GM12865 (cell line): ENCODE measurements around the gene TEX29.

Source experiments
- DNase-seq: peaks from one replicate; pipeline ENCODE4 v3.0.0; 2010; ENCODE audit warnings: low read depth
- H3K4me3 ChIP-seq: 2 replicates; pipeline ENCODE4 v1.5.1; 2011; ENCODE audit warnings: mild to moderate bottlenecking, low read depth, low read length, control low read depth
- CTCF ChIP-seq: IDR thresholded peaks from 2 replicates; pipeline ENCODE4 v1.5.1; 2011; ENCODE audit warnings: low read length, control low read depth, low read depth, inconsistent platforms; ENCODE audit not compliant: insufficient read depth; ENCODE audit errors: missing control alignments

TEX29 gene

GRCh38 chr13:111325941-111326620 is 5.6 kb downstream of the TEX29 start:
- no peak for TF ChIP-seq CTCF
- DNase-seq = no peak
- H3K4me3 ChIP-seq = no peak overlapping the region

- DNase-seq = no peak
- no peak for TF ChIP-seq CTCF
- no peak overlapping the region for H3K4me3 ChIP-seq
Measured at GRCh38 chr13:111326621-111326965, 6.2 kb downstream of the TEX29 start.

- DNase-seq = no peak
- TF ChIP-seq CTCF = no peak
- no peak overlapping the region for H3K4me3 ChIP-seq
Measured at GRCh38 chr13:111326981-111327642, 6.7 kb downstream of the TEX29 start.

GRCh38 chr13:111327730-111328573 is 7.5 kb downstream of the TEX29 start:
- no peak for DNase-seq
- H3K4me3 ChIP-seq = no peak overlapping the region
- no peak for TF ChIP-seq CTCF

- TF ChIP-seq CTCF = no peak
- H3K4me3 ChIP-seq = no peak overlapping the region
- no peak for DNase-seq
Measured at GRCh38 chr13:111328574-111329410, 8.3 kb downstream of the TEX29 start.

- TF ChIP-seq CTCF = no peak
- H3K4me3 ChIP-seq = no peak overlapping the region
- DNase-seq = no peak
Measured at GRCh38 chr13:111329641-111330040, 9.2 kb downstream of the TEX29 start.
